NOMO-1 treated with dmso at 0.1 percent for 144 hours (cell line): Measurements from ENCODE around the gene NASP.
A peak's percentile ranks its signal among the peaks of the same experiment; 100 is the strongest.
"Not testable (repeated sequence)": the region's sequence is repeated elsewhere in the genome, so short reads cannot be mapped to it uniquely, and the experiment has no call there.

Experiments
- DNase-seq: peaks from one replicate; lab custom pipeline; 2025; ENCODE audit not compliant: unreplicated experiment; lab: John Stamatoyannopoulos, UW

NASP gene

GRCh38 chr1:45569571-45569961 is 14.3 kb upstream of the NASP start:
- no peak for DNase-seq

GRCh38 chr1:45569962-45570581 is 13.8 kb upstream of the NASP start:
- peak; percentile 26 for DNase-seq

GRCh38 chr1:45570631-45571030 is 13.2 kb upstream of the NASP start:
- no peak for DNase-seq

- no peak for DNase-seq
These were observed 10.5 kb upstream of the NASP start for GRCh38 chr1:45573231-45573804.

GRCh38 chr1:45574105-45574626 is 9.7 kb upstream of the NASP start:
- DNase-seq, result no peak

- peak; percentile 98 for DNase-seq
These were observed 576 bp upstream of the NASP start for GRCh38 chr1:45583264-45583665.

- DNase-seq, result peak; percentile 60
These were observed 689 bp downstream of the NASP start for GRCh38 chr1:45584351-45585109.

- no peak for DNase-seq
These were observed 1.2 kb downstream of the NASP start for GRCh38 chr1:45585110-45585426.

GRCh38 chr1:45585496-45586075 is 1.7 kb downstream of the NASP start:
- no peak for DNase-seq

GRCh38 chr1:45586769-45587168 is 2.9 kb downstream of the NASP start:
- no peak for DNase-seq

- no peak for DNase-seq
These were observed 6.0 kb downstream of the NASP start for GRCh38 chr1:45589861-45590260.

- DNase-seq, result no peak
These were observed 10.6 kb downstream of the NASP start for GRCh38 chr1:45594412-45594811.

GRCh38 chr1:45596765-45597164 is 12.9 kb downstream of the NASP start:
- not testable (repeated sequence) for DNase-seq

- DNase-seq, result no peak
These were observed 20.4 kb downstream of the NASP start for GRCh38 chr1:45604239-45604638.

- DNase-seq, result no peak
These were observed 23.7 kb downstream of the NASP start for GRCh38 chr1:45607404-45608074.

GRCh38 chr1:45608175-45609156 is 24.6 kb downstream of the NASP start:
- peak; percentile 60 for DNase-seq

- no peak for DNase-seq
These were observed 26.9 kb downstream of the NASP start for GRCh38 chr1:45610589-45611226.

GRCh38 chr1:45612941-45613579 is 29.2 kb downstream of the NASP start:
- DNase-seq, result no peak

- no peak for DNase-seq
These were observed 32.0 kb downstream of the NASP start for GRCh38 chr1:45615885-45616284.
